ENCODE measurements around the gene PLIN1.

PLIN1 gene

GRCh38 chr15:89677381-89677780 lies 1.8 kb downstream of the PLIN1 start:
- no peaks in the 10 kb centered on the region for H3K27me3 ChIP-seq (ENCODE audit: insufficient read depth, low read length)
- H3K27ac ChIP-seq (ENCODE audit: low read depth, low read length, poor library complexity, severe bottlenecking) = no peak overlapping the region
- H3K79me2 ChIP-seq (ENCODE audit: insufficient read depth, low read length) = no peaks in the 10 kb centered on the region
- H3F3A ChIP-seq (ENCODE audit: insufficient read depth, low read length) = no peaks in the 10 kb centered on the region
- no peaks in the 10 kb centered on the region for H4K20me1 ChIP-seq (ENCODE audit: insufficient read depth, low read length)
- H3K9me3 ChIP-seq (ENCODE audit: low read length) = no peaks in the 10 kb centered on the region
- H3K36me3 ChIP-seq (ENCODE audit: insufficient read depth, low read length) = no peaks in the 10 kb centered on the region
- TF ChIP-seq EZH2 (IDR thresholded peaks at IDR 0.05; ENCODE audit: borderline replicate concordance, low read length) (no peak), CTCF (IDR thresholded peaks at IDR 0.05; ENCODE audit: low read length) (no peak)
- H2AFZ ChIP-seq (ENCODE audit: low read length) = no peak overlapping the region
- H3K4me2 ChIP-seq (ENCODE audit: low read length) = no peak overlapping the region
- no peaks in the 10 kb centered on the region for H3K9me2 ChIP-seq (ENCODE audit: low read depth, low read length)
- H3K4me1 ChIP-seq (ENCODE audit: insufficient read depth, low read length, severe bottlenecking) = no peaks in the 10 kb centered on the region
- no peak overlapping the region for H3K9ac ChIP-seq (ENCODE audit: low read length)
- H3K4me3 ChIP-seq (ENCODE audit: low read depth, low read length, poor library complexity, severe bottlenecking) = no peak overlapping the region

DNA sequence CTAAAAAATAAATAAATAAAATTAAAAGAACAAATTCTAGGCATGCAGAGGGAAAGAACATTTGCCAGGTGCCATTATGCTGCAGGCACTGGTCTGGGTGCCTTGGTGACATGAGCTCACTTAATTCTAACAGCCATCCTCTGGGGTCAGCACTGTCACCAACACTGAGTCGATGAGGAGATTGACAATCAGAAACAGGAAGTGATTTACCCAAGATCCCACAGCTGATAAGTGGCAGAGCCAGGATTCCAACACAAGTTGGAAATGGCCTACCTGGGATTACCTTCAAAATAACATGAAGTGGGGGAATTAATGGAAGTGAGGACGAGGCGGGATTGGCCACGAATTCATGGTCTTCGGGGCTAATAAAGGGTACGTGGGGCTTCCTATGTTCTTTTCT lies 3.6 kb downstream of the PLIN1 start:
- Histone ChIP-seq H3K4me1 (ENCODE audit: insufficient read depth, low read length, severe bottlenecking) (no peaks in the 10 kb centered on the region), H3K4me3 (ENCODE audit: low read depth, low read length, poor library complexity, severe bottlenecking) (no peak overlapping the region), H2AFZ (ENCODE audit: low read length) (no peak overlapping the region), H3K36me3 (ENCODE audit: insufficient read depth, low read length) (no peaks in the 10 kb centered on the region), H3K27ac (ENCODE audit: low read depth, low read length, poor library complexity, severe bottlenecking) (no peak overlapping the region), H3K79me2 (ENCODE audit: insufficient read depth, low read length) (no peaks in the 10 kb centered on the region), H3K9me2 (ENCODE audit: low read depth, low read length) (no peaks in the 10 kb centered on the region), H3K4me2 (ENCODE audit: low read length) (no peak overlapping the region), H3K9me3 (ENCODE audit: low read length) (no peaks in the 10 kb centered on the region), H4K20me1 (ENCODE audit: insufficient read depth, low read length) (no peaks in the 10 kb centered on the region), H3F3A (ENCODE audit: insufficient read depth, low read length) (no peaks in the 10 kb centered on the region), H3K9ac (ENCODE audit: low read length) (no peak overlapping the region), H3K27me3 (ENCODE audit: insufficient read depth, low read length) (no peaks in the 10 kb centered on the region)
- TF ChIP-seq CTCF (IDR thresholded peaks at IDR 0.05; ENCODE audit: low read length) (no peak), EZH2 (IDR thresholded peaks at IDR 0.05; ENCODE audit: borderline replicate concordance, low read length) (no peak)

- no peaks in the 10 kb centered on the region for H3K27me3 ChIP-seq (ENCODE audit: insufficient read depth, low read length)
- no peak overlapping the region for H3K4me3 ChIP-seq (ENCODE audit: low read depth, low read length, poor library complexity, severe bottlenecking)
- no peak overlapping the region for H3K27ac ChIP-seq (ENCODE audit: low read depth, low read length, poor library complexity, severe bottlenecking)
- H2AFZ ChIP-seq (ENCODE audit: low read length) = no peak overlapping the region
- H3K9me2 ChIP-seq (ENCODE audit: low read depth, low read length) = no peaks in the 10 kb centered on the region
- H4K20me1 ChIP-seq (ENCODE audit: insufficient read depth, low read length) = no peaks in the 10 kb centered on the region
- no peaks in the 10 kb centered on the region for H3K36me3 ChIP-seq (ENCODE audit: insufficient read depth, low read length)
- H3K9me3 ChIP-seq (ENCODE audit: low read length) = no peaks in the 10 kb centered on the region
- H3K4me2 ChIP-seq (ENCODE audit: low read length) = no peak overlapping the region
- no peaks in the 10 kb centered on the region for H3F3A ChIP-seq (ENCODE audit: insufficient read depth, low read length)
- TF ChIP-seq EZH2 (IDR thresholded peaks at IDR 0.05; ENCODE audit: borderline replicate concordance, low read length) = no peak
- no peak for TF ChIP-seq CTCF (IDR thresholded peaks at IDR 0.05; ENCODE audit: low read length)
- H3K4me1 ChIP-seq (ENCODE audit: insufficient read depth, low read length, severe bottlenecking) = no peaks in the 10 kb centered on the region
- no peaks in the 10 kb centered on the region for H3K79me2 ChIP-seq (ENCODE audit: insufficient read depth, low read length)
- no peak overlapping the region for H3K9ac ChIP-seq (ENCODE audit: low read length)
Observed at GRCh38 chr15:89674526-89674925, 4.6 kb downstream of the PLIN1 start.
